ENCODE data around the gene ITGB1. TPM values are rescaled to one million over a fixed set of nuclear protein-coding genes. Genes with fewer than 3 reads are reported as not detected.
"Not testable (repeated sequence)": the region's sequence is repeated elsewhere in the genome, so short reads cannot be mapped to it uniquely, and the experiment has no call there.

Gene ITGB1
- total RNA-seq, 1 donor from 2014 or later, result 87.4 TPM

DNA sequence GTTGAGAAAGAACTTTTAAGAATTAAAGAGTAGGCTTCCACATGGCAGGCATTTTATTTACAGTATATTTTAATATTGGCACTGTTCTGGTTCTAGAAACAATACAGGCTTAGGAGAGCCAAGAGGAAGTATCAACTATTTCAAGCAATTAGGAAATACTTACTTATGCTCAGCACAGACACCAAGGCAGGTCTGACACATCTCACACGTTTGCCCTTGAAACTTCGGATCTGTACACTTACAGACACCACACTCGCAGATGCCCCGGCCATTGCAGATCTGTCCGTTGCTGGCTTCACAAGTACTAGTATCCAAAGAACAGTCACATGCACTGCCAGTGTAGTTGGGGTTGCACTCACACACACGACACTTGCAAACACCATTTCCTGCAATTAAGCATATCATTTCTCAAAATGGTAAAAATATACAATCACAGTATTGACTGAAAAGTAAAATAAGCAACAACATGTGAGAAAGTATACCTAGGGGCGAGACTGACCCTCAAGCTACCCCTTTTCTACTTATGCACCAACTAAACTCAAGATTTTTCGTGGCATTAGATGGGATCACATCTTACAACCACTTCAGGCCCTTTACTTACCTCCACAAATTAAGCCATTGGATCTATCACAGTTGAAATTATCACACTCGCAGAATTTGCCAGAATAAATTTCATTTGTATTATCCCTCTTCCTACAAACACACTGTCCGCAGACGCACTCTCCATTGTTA lies 46.6 kb downstream of the ITGB1 start:
- no peak overlapping the region for H3K27ac Mint-ChIP-seq
- intact Hi-C loops (cut with micrococcal nuclease), result no loop called here
- no peaks in the 10 kb centered on the region for H3K9me3 Mint-ChIP-seq
- ATAC-seq (ENCODE audit: low read depth), result no peak
- H3K36me3 Mint-ChIP-seq (ENCODE audit: low read depth), result peaks cover 80% of the 10 kb centered on the region
- no peak overlapping the region for H3K4me3 Mint-ChIP-seq
- TF ChIP-seq, protein P1, sequence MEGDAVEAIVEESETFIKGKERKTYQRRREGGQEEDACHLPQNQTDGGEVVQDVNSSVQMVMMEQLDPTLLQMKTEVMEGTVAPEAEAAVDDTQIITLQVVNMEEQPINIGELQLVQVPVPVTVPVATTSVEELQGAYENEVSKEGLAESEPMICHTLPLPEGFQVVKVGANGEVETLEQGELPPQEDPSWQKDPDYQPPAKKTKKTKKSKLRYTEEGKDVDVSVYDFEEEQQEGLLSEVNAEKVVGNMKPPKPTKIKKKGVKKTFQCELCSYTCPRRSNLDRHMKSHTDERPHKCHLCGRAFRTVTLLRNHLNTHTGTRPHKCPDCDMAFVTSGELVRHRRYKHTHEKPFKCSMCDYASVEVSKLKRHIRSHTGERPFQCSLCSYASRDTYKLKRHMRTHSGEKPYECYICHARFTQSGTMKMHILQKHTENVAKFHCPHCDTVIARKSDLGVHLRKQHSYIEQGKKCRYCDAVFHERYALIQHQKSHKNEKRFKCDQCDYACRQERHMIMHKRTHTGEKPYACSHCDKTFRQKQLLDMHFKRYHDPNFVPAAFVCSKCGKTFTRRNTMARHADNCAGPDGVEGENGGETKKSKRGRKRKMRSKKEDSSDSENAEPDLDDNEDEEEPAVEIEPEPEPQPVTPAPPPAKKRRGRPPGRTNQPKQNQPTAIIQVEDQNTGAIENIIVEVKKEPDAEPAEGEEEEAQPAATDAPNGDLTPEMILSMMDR (IDR thresholded peaks at IDR 0.05), result no peak
- H3K27me3 Mint-ChIP-seq, result no peaks in the 10 kb centered on the region
- no peak for DNase-seq
- H3K4me1 Mint-ChIP-seq, result peaks cover 4% of the 10 kb centered on the region
- ChIA-PET CTCF (no interaction called here), POLR2A (no interaction called here)

DNA sequence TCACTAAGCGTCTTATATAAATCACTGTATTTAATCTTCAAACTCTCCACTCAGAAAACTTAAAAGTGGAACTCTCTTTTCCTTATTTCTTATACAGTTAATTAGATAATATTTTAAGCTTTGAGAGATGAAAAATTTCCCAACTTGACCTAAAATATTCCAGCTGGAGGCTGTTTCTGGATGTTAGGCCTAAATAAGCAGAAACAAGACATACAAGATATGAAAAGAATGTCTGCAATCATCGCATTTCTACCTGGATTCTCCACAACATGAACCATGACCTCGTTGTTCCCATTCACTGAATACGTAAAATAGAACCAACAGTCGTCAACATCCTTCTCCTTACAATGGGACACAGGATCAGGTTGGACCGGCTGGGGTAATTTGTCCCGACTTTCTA lies 48.1 kb downstream of the ITGB1 start:
- peaks cover 78% of the 10 kb centered on the region for H3K36me3 Mint-ChIP-seq (ENCODE audit: low read depth)
- H3K27ac Mint-ChIP-seq; H3K4me1 Mint-ChIP-seq; ATAC-seq (ENCODE audit: low read depth); intact Hi-C loops (cut with micrococcal nuclease); H3K27me3 Mint-ChIP-seq; DNase-seq; H3K9me3 Mint-ChIP-seq; H3K4me3 Mint-ChIP-seq; POLR2A ChIA-PET; CTCF ChIA-PET: not testable (repeated sequence)

DNA sequence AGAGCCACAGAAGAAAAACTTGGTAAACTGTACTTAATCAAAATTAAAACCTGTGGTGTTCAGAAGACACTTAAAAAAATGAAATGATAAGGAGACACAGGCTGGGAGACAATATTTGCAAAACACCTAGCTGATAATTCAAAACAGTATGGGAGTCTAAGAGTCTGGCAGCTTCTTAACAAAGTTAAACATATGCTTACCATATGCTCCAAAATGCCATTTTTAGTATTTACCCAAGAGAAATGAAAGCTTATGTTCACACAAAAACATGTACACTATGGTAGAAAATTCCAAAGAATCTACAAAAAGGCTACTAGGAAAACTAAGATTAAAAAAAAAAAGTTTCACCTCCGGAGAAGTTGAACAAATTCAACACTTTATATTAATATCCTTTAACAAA lies 48.6 kb downstream of the ITGB1 start:
- TF ChIP-seq, protein P1 (IDR thresholded peaks at IDR 0.05), result no peak
- ATAC-seq (ENCODE audit: low read depth) (no peak), DNase-seq (no peak)
- H3K4me1 Mint-ChIP-seq, result no peaks in the 10 kb centered on the region
- no peak overlapping the region for H3K27ac Mint-ChIP-seq
- intact Hi-C loops (cut with micrococcal nuclease), result no loop called here
- no peaks in the 10 kb centered on the region for H3K27me3 Mint-ChIP-seq
- ChIA-PET CTCF (interaction anchor here (1.9 kb wide), 1 partner anchor 99 kb away, joined by 6 read pairs; no protein-coding TSS in a partner anchor), POLR2A (no interaction called here)
- no peak overlapping the region for H3K4me3 Mint-ChIP-seq
- H3K9me3 Mint-ChIP-seq, result no peaks in the 10 kb centered on the region
- H3K36me3 Mint-ChIP-seq (ENCODE audit: low read depth), result peaks cover 73% of the 10 kb centered on the region

DNA sequence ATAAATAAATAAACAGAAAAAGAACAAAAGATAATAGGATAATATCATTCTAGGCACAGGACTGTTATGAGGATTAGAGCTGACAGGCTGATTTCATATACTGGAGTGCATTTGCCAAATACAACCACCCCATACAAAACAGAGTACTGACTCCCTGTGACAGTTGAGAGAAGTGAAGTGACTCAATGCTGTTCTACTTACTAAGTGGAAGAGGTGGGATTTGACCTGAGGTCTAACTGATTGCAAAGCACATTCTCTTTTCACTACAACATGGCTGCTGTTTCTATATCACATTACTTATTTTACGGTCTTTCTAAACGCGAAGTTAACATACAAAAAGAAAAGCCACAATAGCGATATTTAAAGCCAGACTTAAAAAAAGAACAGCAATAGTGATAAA lies 51.4 kb downstream of the ITGB1 start:
- TF ChIP-seq, protein P1 (IDR thresholded peaks at IDR 0.05), result no peak
- ATAC-seq (ENCODE audit: low read depth) (no peak), DNase-seq (no peak)
- Mint-ChIP-seq H3K4me1 (no peaks in the 10 kb centered on the region), H3K36me3 (ENCODE audit: low read depth) (peaks cover 72% of the 10 kb centered on the region), H3K27me3 (no peaks in the 10 kb centered on the region), H3K4me3 (no peak overlapping the region), H3K9me3 (no peaks in the 10 kb centered on the region), H3K27ac (no peak overlapping the region)
- intact Hi-C loops (cut with micrococcal nuclease), result no loop called here
- CTCF ChIA-PET, result no interaction called here
- POLR2A ChIA-PET, result no interaction called here

DNA sequence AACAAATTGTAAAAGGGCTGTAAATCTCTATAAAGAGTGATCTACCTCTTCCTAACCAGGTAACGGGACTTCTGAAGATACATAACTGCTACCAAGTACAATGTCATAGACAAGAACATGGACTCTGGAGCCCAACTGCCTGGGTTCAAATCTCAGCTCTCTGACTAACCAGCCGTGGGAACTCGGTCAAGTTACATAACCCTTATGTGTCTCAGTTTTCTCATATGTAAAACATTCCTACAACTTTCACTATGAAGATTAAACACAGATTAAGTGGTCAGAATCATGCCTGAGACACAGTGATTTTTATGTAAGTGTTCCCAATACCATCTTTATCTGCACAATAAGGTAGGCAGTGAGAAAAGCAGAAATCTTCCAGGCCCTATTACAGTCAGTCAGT lies 52.6 kb downstream of the ITGB1 start:
- ATAC-seq (ENCODE audit: low read depth) (no peak), DNase-seq (no peak)
- ChIA-PET POLR2A (no interaction called here), CTCF (no interaction called here)
- Mint-ChIP-seq H3K27me3 (no peaks in the 10 kb centered on the region), H3K36me3 (ENCODE audit: low read depth) (peaks cover 66% of the 10 kb centered on the region), H3K9me3 (no peaks in the 10 kb centered on the region), H3K4me3 (no peak overlapping the region), H3K27ac (no peak overlapping the region), H3K4me1 (no peaks in the 10 kb centered on the region)
- intact Hi-C loops (cut with micrococcal nuclease), result no loop called here
- TF ChIP-seq, protein P1 (IDR thresholded peaks at IDR 0.05), result no peak

DNA sequence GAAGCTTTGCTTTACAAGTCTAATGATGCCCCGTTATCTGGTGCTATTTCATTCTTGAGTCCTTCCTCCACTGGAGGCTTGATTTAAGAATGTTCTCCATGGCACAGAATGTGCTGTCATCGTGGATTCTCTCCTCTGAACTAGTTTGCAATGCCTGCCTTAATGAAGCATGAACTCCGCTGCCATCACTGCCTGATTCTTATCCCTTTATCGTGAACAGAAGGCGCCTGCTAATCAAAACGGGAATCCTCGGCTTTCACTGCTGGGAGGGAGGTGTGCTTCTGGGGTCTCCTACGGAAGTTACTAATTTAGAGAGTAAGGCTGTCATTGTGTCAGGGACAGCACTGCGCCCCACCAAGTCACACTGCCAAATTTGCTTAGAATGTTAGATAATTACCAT lies 56.2 kb downstream of the ITGB1 start:
- no peaks in the 10 kb centered on the region for H3K9me3 Mint-ChIP-seq
- ATAC-seq (ENCODE audit: low read depth) (no peak), DNase-seq (no peak)
- no peak overlapping the region for H3K27ac Mint-ChIP-seq
- H3K27me3 Mint-ChIP-seq, result no peaks in the 10 kb centered on the region
- ChIA-PET POLR2A (no interaction called here), CTCF (no interaction called here)
- H3K4me1 Mint-ChIP-seq, result no peaks in the 10 kb centered on the region
- no peak overlapping the region for H3K4me3 Mint-ChIP-seq
- intact Hi-C loops (cut with micrococcal nuclease), result no loop called here
- TF ChIP-seq, protein P1 (IDR thresholded peaks at IDR 0.05), result no peak
- H3K36me3 Mint-ChIP-seq (ENCODE audit: low read depth), result peaks cover 62% of the 10 kb centered on the region

DNA sequence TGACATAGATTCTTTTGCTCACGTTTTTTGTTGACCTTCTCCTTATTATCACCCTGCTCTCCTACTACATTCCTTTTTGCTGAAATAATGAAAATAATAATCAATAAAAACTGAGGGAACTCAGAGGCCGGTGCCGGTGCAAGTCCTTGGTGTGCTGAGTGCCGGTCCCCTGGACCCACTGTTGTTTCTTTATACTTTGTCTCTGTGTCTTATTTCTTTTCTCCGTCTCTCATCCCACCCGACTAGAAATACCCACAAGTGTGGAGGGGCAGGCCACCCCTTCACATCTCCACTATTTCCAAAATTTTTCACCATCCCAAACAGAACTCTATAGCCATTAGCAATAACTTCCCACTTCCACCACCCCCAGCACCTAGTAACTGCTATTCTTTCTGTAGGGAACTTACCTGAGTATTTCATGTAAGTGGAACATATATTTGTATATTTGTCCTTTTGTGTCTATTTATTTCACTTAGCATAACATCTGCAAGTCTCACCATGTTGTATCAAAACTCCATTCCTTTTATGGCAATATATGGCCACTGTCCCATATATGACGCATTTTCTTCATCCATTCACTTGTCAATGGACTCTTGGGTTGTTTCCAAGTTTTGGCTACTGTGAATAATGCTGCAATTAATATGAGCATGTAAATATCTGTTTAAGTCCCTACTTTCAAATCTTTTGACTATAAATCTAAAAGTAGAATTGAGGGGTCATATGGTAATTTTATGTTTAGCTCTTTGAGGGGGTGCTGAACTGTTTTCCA lies 62.6 kb downstream of the ITGB1 start:
- intact Hi-C loops (cut with micrococcal nuclease); H3K9me3 Mint-ChIP-seq: not testable (repeated sequence)

More for the DNA sequence above, 62.6 kb downstream of the ITGB1 start:
- H3K27me3 Mint-ChIP-seq; POLR2A ChIA-PET; H3K27ac Mint-ChIP-seq; DNase-seq; CTCF ChIA-PET; ATAC-seq (ENCODE audit: low read depth); H3K4me3 Mint-ChIP-seq; H3K4me1 Mint-ChIP-seq: not testable (repeated sequence)
- H3K36me3 Mint-ChIP-seq (ENCODE audit: low read depth), result peaks cover 31% of the 10 kb centered on the region

Data from activated B cell treated with CpG ODN at 0.5 μM for 24 hours (primary cell).